HG03342 (cell line): ENCODE data around the gene ARHGEF6.
A peak's percentile ranks its signal among the peaks of the same experiment; 100 is the strongest.

Source experiments
- ATAC-seq: cut with Tn5 transposase; IDR thresholded peaks from one replicate; pipeline ENCODE4 v1.9.1; 2021; ENCODE audit warnings: mild to moderate bottlenecking, moderate library complexity; ENCODE audit not compliant: unreplicated experiment

Gene ARHGEF6

DNA sequence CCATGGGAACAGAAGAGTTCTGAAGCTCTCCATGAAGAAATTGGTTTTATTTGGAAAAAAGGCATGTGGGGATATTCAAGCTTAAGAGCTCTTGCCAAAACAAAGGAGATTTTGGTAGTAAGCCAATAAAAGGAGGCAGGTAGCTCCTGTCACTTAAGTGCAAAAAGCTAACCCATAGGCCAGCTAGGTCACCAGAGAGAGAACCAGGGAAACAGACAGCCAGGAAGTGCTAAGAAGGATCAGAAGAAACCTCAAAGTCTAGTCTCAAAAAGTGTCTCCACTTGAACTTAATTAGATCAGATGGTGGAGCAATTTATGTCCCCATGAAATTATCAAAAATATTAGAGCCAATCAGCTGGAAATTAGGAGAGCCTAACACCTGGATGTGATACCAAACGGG is 83.6 kb downstream of the ARHGEF6 start:
- no peak for ATAC-seq

DNA sequence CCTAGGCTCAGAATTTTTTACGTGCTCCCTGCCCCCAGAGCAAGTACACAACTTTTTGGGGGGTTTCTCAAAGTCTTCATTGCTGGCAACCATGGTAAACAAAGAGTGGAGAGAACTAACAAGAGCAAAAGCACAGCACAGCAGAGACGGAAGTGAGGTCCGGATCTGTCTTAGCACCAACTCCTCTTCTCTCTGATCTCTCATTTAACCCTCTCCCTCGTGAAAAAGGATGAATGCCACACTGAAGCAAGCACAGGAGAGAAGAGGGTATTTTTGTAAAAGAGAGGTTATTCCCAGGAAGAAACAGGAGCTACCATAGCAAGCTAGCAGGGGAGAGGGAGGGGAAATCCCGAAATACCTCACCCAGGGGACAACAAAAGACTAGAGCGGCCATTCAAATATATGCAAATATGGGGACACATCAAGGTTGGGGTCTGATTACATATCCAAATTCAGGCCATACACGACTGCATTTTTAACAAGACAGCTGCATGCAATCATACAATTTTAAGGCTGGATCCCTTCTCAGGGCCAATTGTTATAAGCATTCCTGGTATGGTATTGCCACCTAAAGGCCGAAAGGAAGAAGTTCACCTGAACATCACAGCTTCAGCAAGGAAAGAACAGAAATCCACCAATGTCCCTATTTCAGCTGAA is 86.2 kb downstream of the ARHGEF6 start:
- ATAC-seq = peak; percentile 75

DNA sequence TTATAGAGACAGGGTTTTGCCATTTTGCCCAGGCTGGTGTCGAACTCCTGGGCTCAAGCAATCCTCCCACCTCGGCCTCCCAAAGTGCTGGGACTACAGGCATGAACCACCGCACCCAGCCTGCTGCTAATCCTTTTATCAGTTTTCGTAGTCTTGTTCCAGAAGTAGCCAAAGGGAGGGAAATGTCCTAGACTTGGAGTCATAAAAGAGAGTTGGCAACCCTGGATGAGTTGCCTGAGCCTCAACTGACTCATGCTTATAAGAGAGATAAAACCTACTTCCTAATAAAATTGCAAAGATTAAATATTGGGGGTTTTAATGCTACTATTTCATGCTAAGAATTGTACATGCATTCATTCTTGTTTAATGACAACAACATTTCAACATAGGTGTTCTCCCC is 88.5 kb downstream of the ARHGEF6 start:
- no peak for ATAC-seq

DNA sequence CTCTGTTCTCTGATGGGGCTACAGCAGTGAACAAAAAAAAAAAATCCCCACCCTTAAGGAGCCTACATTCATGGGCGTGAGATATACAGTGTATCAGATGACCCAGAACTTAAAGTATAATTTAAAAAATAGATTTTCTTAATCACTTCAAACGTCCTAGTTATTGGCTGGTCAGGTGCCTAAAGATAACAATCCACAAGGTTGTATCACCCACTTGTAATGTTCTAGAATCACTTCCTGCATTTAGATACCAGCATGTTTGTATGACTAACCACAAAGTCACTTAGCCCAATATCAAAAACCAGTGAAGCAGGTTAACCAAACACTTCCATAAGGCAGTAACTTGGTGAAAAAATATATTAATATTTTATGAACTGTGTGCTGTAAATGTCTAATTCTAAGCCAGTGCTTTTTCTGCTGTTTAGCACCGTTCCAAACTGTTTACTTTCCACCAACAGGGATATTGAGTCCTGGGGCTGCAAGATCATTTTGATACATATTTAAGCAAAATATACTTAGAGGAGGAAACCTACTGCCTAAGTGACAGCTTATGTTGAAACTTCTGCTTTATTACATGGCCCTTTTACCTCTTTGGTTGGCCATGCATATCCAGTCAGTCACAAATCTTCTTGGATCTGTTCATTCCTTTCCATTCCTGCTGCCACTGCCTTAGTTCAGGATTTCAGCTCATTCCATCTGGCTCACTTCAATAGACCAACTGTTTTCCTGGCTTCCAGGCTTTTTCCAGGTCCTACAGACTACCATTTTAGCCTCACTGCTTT is 89.5 kb downstream of the ARHGEF6 start:
- ATAC-seq = peak; percentile 29

DNA sequence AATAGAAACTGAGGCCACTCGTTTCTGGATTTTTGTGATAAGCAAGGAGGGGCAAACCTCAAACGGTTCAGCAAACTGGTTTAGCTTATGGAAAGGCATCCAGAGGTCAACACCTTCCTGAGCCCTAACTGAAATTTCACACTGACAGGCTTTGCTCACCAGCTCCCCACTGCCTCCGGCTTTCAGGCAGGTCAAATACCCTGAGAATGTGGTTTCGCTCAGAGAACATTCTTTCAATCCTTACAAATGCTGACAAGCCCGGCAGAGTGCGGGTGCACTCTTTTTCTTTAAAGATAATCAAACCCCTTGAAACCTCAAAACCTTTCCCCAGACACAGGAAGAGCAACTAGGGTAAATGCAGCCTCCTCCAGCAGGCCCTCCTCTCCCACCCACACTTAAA is 91.3 kb downstream of the ARHGEF6 start:
- no peak for ATAC-seq

DNA sequence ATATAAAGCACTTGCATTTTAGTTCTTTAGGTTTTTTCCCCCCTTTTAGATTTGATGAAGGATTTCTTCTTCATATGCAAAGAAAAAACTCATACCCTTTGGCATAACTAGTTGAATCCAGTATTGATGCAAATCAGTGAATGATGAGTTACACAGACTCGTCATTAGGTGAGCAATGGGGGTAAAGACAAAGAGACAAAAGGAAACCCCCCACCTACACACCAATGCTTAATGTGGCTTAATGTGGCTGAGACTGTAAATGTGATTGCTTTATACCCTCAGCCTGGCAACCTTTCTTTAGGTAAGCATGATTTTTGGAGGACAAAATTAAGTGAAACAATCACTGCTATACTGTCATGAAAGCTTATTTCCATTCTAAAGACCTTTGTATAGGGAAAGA is 93.3 kb downstream of the ARHGEF6 start:
- no peak for ATAC-seq

DNA sequence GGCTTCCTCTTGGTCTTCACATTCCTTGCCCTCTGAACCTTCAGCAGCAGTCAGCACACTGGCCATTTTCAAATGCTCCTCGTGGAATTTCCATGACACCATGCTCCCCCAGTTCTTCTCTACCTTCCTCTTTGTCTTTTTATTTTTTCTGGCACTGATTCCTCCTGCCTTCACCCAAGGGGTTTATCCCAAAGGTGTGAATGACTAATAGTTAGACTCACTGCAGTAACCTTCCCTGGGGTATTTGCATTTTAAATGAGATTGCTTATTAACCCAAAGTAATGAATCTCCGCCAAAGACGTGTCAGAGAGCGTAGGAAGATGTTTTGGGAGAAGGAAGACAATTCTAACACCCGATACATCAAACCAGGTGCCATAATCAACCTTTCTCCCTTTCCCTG is 96.6 kb downstream of the ARHGEF6 start:
- no peak for ATAC-seq

DNA sequence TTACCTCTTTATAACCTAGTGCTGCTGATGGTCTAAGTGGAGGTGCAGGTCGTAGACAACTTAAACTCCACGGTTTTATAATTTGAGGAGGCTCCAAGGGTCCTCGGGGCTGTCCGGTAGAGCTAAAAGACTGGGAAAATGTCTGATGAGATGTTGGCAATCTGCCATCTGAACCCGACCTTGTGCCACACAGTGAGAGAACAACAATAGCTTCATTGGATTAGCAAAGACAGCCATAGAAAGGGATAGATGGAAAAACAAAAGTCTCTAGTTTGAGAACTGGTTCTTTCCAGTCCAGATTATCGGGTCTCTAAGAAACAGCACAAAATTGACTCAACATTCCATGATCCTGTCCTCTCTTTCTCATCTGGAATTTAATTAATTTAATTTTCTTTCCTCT is 101.2 kb downstream of the ARHGEF6 start:
- ATAC-seq = no peak

DNA sequence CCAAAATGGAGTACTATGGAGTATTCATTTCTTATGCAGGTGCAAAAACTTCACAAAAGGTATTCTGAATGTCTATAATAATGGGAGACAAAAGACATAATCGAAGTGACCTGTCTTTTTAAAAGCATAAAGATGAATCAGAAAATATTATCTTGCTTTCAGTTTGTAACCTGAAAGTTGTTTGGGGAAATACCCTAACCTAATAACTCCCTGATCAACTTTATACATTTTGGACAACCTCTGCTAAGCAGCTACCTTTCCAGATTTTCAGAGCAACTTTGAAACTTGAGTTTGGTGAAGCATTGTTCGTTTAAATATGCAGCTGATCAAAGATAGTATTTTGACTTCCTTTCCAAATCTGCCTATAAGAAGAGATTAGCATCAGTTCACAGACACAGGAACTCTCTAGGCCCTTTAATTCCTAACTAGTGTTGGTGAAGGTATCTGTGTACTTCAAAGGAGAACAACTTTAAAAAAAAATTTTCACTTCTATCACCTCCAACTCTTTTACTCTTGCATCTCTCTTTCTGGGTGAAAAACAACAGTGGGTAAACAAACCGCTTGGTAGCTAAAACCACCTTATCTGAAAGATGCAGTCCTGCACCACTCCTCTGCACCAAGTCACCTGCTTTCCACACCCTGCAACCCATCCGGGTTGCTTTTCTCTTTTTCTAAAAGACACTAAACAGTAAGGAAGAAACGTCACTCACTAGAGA is 106.3 kb downstream of the ARHGEF6 start:
- no peak for ATAC-seq

DNA sequence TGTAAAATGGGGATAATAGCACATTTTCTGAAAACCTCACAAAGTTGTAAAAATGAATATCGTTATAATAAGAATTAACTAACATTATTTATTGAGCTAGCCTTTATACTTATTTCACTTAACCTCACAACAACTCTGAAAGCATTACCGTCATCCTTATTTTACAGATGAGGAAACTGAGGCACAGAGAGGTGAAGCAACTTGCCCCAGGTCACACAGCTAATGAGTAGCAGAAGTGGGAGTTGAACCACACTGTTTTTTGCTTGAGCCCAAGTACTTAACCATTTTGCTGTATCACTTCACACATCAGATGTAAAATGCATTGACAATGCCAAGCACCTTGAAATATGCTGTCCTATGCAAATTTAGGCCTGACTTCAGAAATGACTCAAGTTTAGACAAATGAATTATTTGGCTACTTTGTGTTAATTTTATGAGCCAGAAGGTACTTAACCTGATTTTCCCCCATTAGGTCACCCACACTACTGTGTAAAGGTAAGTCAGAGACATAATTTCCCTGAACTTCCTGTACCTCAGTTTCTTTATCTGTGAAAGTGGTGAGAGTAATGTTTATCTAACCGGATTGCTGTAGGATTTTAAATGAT is 109.6 kb downstream of the ARHGEF6 start:
- peak; percentile 39 for ATAC-seq

DNA sequence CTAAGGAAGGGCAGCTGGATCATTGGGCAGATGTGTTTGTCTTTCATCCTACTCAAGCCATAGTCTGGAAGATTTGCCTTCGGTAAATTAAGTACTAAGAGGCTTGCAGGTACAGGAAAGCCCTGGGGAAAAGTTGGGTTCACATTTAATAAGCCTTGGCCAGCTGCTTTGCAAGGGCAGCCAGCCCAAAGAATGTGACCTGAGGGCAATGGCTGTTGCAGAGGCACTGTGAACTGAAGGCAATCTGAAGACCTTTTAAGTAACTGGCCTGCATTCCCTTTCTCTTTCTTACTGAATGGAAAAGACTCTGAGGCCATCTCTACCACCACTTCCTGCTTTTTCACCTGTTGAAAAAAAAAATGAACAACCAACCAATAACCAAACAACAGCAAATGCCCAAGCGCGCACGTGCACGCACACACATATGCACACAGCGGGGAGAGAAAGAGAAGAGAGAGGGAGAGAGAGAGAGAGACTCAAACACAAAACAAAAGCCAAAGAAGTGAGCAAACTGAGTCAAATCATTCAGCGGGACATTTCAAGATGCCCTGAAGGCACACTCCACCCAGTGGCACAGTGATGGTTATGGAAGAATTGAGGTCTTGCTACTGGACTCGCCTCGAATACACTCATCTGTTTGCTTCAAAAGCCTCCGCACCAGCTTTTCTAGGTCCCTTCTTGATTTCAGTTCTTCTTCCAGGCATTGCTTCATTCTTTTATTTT is 113.1 kb downstream of the ARHGEF6 start:
- no peak for ATAC-seq

DNA sequence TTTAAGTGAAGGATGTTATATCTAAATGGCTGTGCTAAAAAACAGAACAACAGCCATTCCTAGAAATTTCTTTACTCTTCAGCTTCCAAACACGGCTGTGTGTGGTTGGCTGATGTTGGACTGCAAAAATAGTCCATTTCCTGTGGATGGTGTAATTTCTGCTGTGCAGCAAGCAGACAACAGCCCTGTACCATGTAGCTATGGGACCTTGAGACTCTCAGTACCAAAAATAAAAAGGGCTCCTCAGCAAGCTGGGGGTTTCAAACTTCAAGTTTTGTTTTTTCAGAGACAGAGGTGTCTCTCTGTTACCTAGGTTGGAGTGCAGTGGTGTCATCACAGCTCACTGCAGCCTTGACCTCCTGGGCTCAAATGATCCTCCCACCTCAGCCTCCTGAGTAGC is 114.6 kb downstream of the ARHGEF6 start:
- peak; percentile 44 for ATAC-seq

DNA sequence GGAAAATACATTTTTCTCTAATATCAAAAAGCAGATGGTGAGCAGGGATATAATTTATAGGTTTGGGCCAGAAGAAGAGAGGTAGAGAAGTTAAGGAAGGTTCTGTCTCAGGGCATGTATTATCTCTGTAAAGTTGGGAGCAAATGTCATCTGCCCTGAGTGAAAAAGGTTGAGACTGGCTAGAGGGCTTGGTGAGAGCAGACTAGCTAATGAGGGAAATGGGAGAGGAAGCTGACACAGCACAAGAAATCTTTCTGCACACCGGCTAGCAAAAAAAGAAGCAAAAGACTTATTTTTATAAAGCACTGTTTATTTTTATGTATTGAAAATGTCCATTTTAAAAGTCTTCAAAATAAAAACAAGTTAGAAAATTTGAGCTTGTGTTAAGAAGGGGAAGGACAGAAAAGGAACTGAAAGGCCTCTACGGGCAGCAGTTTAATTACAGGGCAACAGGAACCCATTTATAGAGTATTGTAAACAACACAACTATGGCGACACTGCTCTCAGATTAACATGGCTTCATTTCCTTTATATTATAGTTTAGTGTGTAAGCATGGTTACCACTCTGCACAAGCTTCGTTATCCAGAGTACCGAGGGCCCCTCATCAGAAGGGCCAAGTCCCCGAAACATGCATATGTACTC is 115.4 kb downstream of the ARHGEF6 start:
- ATAC-seq = peak; percentile 75

DNA sequence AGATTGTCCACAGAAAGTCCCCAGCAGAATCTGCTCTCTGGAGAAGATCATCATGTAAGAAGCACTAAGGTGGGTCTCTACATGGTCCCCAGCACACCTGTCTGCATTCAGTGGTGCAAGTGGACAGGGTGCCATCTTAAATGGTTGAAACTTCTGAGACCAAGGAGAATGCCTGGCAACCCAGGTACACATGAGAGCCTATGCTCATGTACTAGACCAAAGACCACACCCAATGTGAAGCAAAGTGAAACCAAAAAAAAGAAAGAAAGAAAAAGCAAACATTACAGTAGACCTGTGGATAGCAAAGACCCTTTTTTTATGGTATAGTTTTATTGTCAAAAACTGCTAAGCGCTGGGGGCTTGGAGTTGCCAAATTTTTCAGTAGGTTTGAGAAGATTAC is 117.8 kb downstream of the ARHGEF6 start:
- ATAC-seq = no peak

DNA sequence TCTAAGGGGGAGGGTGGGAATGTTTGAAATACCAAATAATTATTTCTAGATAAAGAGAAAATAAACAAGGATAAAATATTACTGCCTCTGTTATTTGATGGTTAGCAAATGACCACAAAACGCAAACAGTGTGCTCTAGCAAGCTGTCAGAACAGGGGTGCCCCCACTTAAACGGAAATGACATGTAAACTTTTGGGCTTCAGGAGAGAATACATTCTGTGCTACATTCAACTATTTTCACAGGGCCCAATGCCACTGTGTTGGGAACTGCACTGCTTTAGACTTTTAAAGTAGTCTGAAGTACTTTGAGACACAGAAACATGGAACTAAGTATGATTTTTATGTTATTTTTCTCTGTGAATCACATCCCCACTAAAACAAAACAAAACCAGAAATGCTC is 118.6 kb downstream of the ARHGEF6 start:
- no peak for ATAC-seq

DNA sequence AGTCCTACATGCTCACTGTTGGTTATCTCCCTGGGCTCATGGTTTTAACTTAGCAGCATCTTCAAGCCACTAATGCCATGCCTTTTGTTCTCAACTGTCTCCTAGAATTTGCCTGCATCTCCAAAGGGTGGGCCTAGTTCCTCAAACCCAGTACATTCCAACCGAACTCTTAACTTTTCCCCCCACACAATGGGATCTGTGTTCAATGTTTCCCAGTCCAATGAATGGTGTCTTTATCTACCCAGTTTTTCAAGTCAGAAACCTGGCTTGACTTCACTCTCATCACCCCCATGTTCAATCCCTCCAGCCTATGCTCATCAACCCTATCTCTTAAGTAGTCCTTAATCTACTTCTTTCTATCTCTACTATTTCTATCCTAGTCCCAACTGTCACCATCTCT is 119.8 kb downstream of the ARHGEF6 start:
- ATAC-seq = no peak

DNA sequence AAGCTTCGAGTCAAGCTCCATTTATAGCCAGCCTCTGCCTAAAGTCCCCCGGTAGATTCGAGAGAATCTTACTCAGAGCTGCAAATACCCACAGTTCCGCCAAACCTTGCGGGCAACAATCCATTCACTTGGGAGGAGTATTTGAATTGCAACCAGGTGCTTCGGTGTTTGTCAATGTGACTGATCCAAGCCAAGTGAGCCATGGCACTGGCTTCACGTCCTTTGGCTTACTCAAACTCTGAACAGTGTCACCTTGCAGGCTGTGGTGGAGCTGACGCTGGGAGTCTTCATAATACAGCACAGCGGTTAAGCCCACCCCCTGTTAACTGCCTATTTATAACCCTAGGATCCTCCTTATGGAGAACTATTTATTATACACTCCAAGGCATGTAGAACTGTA is 121.6 kb downstream of the ARHGEF6 start:
- ATAC-seq = no peak

DNA sequence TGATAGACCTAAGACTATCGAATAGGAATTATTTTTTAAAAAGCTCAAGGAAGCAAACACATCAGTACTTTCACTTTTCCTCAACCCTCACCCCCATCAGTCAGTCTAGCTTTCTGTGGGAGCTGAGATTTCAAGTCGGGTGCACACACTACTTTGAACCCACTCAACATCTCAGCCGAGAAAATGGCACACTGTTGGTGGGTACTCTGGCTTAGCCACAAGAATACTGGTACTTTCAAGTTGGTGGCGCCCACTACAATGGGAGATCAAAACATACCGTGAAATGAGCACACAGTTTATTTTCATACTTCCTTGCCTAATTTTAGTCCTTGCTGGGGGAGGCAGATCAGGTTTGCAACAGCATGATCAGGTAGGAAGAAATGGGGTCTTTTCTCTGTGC is 122.6 kb downstream of the ARHGEF6 start:
- no peak for ATAC-seq

DNA sequence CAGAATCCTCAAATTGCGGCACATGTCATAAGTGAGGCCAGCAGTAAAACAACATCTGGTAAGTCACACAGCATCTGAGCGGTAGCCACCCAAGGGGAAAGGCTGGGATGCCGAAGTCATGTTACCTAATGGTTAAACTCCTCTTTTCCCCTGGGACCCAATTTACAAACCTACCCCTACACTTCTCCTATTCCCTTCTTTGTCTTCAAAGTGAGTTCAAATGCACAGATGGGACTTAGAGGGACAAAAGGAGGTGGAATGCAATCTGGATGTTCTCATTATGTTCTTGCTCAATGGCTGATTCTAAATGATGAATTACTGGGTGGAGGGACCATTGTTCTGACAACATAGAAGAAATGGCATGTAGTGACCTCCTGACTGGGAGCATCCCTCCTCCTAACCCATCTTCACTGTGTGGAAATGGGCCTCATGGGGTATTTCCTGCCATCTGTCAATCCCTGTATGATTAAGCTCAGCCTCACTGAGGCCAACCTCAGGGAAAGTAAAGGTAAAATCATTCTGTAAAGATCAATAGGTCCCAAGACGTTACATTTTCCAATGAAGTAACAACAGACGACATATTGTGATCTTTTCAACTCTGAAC is 124.3 kb downstream of the ARHGEF6 start:
- no peak for ATAC-seq
